GM19372 (cell line): ENCODE data around the gene CPNE4.
"Not testable (repeated sequence)": the region's sequence is repeated elsewhere in the genome, so short reads cannot be mapped to it uniquely, and the experiment has no call there.

Source experiments
- ATAC-seq: cut with Tn5 transposase; IDR thresholded peaks from one replicate; pipeline ENCODE4 v1.9.1; 2021; ENCODE audit warnings: mild to moderate bottlenecking, low read depth, moderate library complexity; ENCODE audit not compliant: unreplicated experiment

Gene CPNE4

GRCh38 chr3:131963442-131963841 lies 71.4 kb downstream of the CPNE4 start:
- not testable (repeated sequence) for ATAC-seq

DNA sequence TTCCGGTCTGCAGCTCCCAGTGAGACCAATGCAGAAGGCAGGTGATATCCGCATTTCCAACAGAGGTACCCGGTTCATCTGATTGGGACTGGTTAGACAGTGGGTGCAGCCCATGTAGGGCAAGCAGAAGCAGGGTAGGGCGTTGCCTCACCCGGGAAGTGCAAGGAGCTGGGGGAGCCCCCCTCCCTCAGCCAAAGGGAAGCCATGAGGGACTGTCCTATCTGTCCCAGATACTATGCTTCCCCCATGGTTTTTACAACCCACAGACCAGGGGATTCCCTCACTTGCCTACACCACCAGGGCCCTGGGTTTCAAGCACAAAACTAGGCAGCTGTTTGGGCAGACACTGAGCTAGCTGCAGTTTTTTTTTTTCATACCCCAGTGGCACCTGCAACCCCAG lies 71.8 kb downstream of the CPNE4 start:
- ATAC-seq = no peak

DNA sequence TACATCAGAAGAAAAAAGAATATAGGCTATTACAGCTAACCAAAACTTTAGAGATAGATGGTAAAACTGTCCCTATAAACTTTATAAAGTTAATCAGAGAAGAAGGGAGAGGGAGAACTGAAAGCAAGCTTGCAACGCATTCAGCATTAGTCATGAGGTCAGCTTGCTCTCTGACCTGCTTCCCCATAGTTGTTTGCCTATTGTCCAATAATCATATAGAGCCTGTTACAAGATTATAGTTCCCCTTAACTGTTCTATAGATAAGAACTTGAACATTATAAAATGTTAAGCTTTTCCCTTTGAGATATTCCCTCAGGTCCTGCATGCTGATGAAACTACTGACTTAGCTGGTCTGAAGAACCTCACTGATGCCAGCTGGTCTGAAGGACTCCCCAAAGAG lies 74.5 kb downstream of the CPNE4 start:
- ATAC-seq = no peak

DNA sequence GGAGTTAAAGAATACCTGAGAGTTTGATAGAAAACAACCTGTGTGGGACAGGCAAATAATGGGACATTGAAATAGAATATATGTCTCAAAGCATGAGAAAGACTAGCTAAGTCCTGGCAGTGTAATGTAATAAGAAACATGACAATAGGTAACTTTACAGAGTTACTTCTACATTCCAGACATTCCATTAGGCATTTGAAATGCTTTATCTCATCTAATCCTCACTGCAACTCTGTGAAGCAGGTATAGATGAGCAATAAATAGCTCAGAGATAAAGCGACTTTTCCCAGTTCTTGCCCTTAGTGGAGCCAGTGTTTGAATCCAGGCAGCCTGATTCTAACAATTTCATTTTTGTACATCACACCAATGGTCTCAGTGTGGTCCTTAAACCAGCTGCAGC lies 76.8 kb downstream of the CPNE4 start:
- no peak for ATAC-seq

DNA sequence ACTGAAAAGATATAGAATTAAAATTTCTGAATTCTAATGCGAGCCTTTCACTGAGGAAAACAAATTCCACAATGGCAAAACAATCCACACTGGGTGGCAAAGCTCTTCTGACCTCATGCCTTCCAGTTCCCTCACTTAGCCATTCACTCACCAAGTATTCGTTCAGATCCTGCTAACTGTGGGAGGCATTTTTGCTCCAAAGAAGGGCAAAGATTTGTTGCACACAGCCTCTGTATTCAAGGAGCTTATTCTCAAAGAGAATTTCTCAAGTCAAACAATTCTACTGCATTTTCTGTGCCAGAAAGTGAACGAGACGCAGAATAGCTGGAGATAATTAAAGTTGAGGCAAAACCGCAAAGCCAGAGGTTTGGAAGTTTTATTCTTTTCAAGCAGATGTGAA lies 77.3 kb downstream of the CPNE4 start:
- no peak for ATAC-seq

- no peak for ATAC-seq
These were observed 86.0 kb downstream of the CPNE4 start for GRCh38 chr3:131948806-131949205.

GRCh38 chr3:131944676-131945075 lies 90.1 kb downstream of the CPNE4 start:
- ATAC-seq = no peak

GRCh38 chr3:131933665-131934064 lies 101.1 kb downstream of the CPNE4 start:
- no peak for ATAC-seq

DNA sequence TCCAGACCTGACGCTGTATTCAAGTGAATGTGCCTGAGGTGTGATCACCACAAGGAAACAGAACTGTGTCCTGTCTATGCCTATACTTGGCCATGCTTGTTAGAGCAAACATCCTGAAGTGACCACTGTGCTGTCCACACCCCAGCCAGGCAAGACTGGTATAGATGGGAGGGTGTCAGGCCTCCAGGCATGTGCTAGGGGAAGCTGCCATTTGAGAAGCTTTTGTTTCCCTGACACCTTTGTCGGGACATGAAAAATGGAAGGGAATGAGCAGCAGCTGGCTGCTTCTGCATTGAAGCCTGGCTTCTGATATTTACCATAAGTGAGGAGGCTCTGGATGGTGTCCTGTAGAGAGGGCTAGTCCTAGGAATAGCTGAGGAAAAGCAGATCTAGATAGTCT lies 106.2 kb downstream of the CPNE4 start:
- no peak for ATAC-seq

- ATAC-seq = no peak
These were observed 109.2 kb downstream of the CPNE4 start for GRCh38 chr3:131925571-131925970.

GRCh38 chr3:131922356-131922755 lies 112.5 kb downstream of the CPNE4 start:
- no peak for ATAC-seq

GRCh38 chr3:131917006-131917405 lies 117.8 kb downstream of the CPNE4 start:
- no peak for ATAC-seq

- no peak for ATAC-seq
These were observed 120.6 kb downstream of the CPNE4 start for GRCh38 chr3:131914090-131914691.

DNA sequence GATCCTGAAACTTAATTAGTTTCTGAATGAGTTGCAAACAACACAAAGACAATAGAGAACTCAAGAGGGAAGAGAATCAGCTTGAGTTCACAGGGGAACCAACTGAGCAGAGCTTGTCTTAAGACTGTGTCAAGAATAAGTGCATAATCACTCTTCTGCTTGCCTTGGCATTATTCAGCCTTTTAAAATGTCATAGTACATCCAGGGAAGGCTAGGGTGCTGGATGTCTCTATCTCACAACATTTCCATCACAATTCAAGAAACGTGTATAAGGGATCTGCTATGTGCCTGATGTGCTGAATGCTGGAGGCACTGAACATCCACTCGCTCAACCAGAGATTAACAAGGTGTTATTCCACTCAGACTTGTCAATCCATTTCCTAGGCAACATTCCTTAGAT lies 122.6 kb downstream of the CPNE4 start:
- no peak for ATAC-seq

DNA sequence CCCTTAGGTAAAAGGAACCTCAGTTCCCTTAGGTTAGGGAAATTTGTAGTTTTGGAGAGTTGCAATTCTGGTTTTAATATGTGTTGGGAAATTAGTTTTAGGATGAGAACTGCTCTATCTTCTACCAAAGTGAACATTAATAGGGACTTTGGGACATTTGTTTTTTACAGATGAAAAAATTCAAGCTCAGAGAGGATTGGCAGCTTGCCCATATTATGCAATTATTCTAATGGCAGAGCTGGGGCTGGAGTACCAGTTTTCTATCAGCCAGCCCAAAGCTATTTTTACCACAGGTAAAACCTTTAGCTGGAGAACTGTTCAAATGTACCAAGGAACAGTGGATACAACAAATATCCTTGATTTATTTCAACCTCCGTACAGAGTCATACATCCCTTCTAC lies 127.0 kb downstream of the CPNE4 start:
- no peak for ATAC-seq

DNA sequence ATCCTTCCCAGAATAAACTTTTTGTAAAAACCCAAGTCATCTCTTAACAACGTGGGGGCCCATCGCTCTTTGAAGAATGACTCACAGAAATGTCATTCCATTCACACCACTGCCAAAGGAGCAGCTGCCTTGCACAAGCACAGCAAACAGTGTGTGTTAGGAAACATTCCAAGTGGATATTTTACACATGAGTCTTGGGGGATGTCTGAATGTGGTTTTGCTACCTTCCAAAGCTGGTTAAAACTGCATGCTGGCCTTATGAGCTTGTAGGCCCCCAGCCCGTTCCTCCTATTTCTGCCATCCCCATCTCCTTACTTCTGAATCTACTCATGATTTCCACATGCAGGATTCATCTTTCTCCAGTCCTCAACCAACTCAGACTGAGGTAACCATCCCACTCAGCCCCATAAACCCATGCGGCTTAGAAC lies 130.8 kb downstream of the CPNE4 start:
- ATAC-seq = no peak

DNA sequence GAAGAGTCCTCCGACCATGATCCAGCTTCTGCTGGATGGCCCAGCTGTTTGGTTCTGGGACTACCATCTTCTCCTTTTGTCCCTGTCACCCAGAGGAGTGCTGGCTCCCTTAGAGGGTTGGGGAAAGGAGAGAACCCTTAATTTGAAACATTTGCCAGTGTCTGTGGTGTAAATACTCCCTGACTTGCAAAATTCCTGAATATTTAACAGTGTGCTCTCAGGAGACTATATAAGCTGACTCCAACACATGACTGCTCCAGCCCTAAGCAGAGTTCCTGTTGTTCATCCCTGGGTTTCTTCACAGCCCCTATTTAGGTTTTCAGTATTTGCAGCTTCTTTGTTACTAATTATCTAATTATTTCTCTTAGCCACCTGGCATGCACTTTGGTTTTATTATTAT lies 133.1 kb downstream of the CPNE4 start:
- no peak for ATAC-seq

DNA sequence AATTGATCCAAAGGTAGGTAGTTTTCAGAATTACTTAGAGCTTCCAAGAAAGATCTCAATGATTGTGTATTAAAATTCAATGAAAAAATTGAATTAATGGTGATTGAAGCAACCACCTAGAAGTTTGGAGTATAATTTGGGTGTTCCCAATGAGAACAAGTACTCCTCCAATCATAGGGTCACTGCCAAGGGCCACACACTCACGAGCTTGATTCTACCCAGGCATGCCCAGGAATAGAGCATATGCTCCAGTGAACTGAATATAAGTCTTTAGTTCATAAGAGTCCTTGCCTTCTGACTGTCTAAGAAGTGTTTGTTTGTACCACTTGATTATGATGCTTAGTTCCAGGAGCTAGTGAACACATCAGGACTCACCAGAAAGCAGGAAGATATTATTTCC lies 133.9 kb downstream of the CPNE4 start:
- ATAC-seq = no peak

DNA sequence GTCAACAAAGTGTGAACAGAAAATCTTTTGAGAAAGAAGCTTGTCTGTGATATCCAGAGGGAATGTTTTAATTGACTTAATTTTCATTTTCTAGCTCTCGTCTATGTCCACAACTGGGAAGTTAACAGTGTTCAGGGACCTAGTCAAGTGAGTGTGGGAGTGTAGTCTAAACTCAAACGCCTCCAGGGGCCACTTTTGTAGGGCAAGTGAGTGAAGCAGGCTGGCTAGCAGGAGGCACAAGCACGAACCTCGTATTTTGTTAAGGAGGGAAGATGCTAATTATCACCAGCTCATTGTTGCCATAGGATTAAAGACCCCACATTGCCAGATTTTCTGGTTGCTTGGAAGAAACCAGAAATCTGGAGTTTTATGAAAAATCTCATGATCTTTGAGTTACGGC lies 135.8 kb downstream of the CPNE4 start:
- no peak for ATAC-seq

- no peak for ATAC-seq
These were observed 136.5 kb downstream of the CPNE4 start for GRCh38 chr3:131898346-131898745.

DNA sequence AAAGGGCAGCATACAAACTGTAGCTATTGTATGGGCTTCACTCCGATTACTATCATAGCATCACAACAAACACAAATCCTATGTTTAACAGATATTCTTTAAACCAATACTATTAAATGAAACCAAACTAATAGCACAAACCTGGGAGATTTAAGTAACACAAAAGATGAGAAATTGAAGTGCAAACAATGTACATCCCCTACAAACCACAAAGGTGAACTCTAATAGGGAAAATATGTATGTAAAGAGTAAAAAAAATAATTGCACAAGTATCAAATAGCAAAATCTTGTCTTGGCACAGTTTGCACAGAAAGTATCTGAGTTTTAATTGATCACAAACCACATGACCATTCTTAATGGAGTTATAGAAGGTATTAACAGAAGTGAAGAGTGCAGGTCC lies 138.5 kb downstream of the CPNE4 start:
- ATAC-seq = no peak

DNA sequence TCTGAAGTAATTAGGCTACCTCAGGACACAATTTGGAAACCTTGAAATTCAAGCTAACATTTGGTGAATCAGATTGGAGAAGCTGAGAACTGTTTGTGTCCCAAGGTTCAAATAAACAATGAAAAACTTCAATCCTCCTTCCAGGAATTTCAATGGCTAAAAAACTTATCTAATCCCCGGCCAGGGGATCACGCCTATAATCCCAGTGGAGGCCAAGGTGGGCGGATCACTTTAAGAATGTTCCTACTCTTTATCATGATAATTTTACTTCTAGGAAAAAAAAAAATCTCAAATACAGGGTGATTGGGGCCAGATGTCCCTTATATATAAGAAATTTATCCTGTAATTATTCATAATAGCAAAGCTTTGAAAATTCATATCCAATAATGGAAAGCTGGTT lies 139.0 kb downstream of the CPNE4 start:
- no peak for ATAC-seq

DNA sequence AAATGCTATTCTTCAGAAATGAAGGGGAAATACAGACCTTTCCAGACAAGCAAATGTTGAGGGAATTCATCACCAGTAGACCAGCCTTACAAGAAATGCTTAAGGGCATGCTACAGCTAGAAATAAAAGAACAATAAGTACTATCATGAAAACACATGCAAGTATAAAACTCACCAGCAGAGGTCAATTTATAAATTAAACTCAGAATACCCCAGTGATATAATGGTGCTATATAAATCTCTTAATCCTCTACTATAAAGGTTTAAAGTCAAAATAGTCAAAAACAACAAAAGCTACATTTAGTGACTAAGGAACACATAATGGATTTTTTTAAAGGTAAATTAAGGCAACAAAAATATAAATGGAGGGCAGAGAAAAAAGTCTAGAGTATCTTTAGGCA lies 142.5 kb downstream of the CPNE4 start:
- ATAC-seq = no peak
